Measurements from ENCODE around the gene RETREG3. TPM values are rescaled to one million over a fixed set of nuclear protein-coding genes. Genes with fewer than 3 reads are reported as not detected.
A peak's percentile ranks its signal among the peaks of the same experiment; 100 is the strongest.

Gene RETREG3
- total and polyA plus RNA-seq, 2 of the 13 experiments (the other 11 are each of a cell fraction or from before 2014, with no cell fraction given), result 47.0 to 55.8 TPM

- no peak for TF ChIP-seq HDAC6 (IDR thresholded peaks at IDR 0.05; ENCODE audit: low read depth, low read length)
- TF ChIP-seq TBL1XR1 (IDR thresholded peaks at IDR 0.05; ENCODE audit: borderline replicate concordance, low read length, partially characterized antibody), result no peak
- peak; percentile 94 for TF ChIP-seq ZKSCAN8 (CRISPR knock-in tag; IDR thresholded peaks at IDR 0.05; ENCODE audit: borderline replicate concordance)
- TF ChIP-seq ZNF430 (CRISPR knock-in tag; IDR thresholded peaks at IDR 0.05), result peak; percentile 92
- no peak for TF ChIP-seq NFIB (CRISPR knock-in tag; IDR thresholded peaks at IDR 0.05; ENCODE audit: borderline replicate concordance)
- peak; percentile 85; the same call in 1 of the 2 replicates for TF ChIP-seq ZNF563 (CRISPR knock-in tag; IDR thresholded peaks at IDR 0.05)
- no peak; the same call in 1 of the 2 replicates for TF ChIP-seq KIAA2018 (CRISPR knock-in tag; IDR thresholded peaks at IDR 0.05; ENCODE audit: borderline replicate concordance)
- peak; percentile 20; the same call in 1 of the 2 replicates for TF ChIP-seq HMG20A (CRISPR knock-in tag; IDR thresholded peaks at IDR 0.05; ENCODE audit: borderline replicate concordance)
- TF ChIP-seq TCF12 (IDR thresholded peaks at IDR 0.05), result no peak
- TF ChIP-seq TCF12 (CRISPR knock-in tag; IDR thresholded peaks at IDR 0.05), result peak; percentile 69; the same call in 1 of the 2 replicates
- TF ChIP-seq ARID4A (CRISPR knock-in tag; IDR thresholded peaks at IDR 0.05; ENCODE audit: borderline replicate concordance), result peak; percentile 97
- TF ChIP-seq HOXA9 (CRISPR knock-in tag; IDR thresholded peaks at IDR 0.05; ENCODE audit: borderline replicate concordance), result peak; percentile 84; the same call in 1 of the 2 replicates
- no peak for TF ChIP-seq SATB2 (CRISPR knock-in tag; IDR thresholded peaks at IDR 0.05)
- peak; percentile 76; the same call in 1 of the 2 replicates for TF ChIP-seq MAZ (IDR thresholded peaks at IDR 0.05; ENCODE audit: borderline replicate concordance, low read depth, low read length)
- TF ChIP-seq MAZ (CRISPR knock-in tag; IDR thresholded peaks at IDR 0.05; ENCODE audit: low read depth), result peak; percentile 97
- no peak for TF ChIP-seq SUZ12 (IDR thresholded peaks at IDR 0.05; ENCODE audit: low read depth, low read length)
- peak; percentile 28; the same call in 1 of the 2 replicates for TF ChIP-seq RELA (CRISPR knock-in tag; IDR thresholded peaks at IDR 0.05)
Observed at GRCh38 chr17:42554250-42555121, 54.7 kb downstream of the RETREG3 start (continued).

Data from HepG2 (cell line).